ENCODE results near the gene DOK4. TPM values are rescaled to one million over a fixed set of nuclear protein-coding genes. Genes with fewer than 3 reads are reported as not detected.

The DOK4 gene
- total RNA-seq, 1 experiment from 2014 or later: 14.4 TPM

- no peak for TF ChIP-seq REST (IDR thresholded peaks at IDR 0.05; ENCODE audit: low read depth)
- peak; percentile 98 for TF ChIP-seq YY1 (IDR thresholded peaks at IDR 0.05; ENCODE audit: extremely low read depth, insufficient replicate concordance, low read depth, low read length)
- TF ChIP-seq CEBPB (IDR thresholded peaks at IDR 0.05; ENCODE audit: low read depth): no peak
- no peak for TF ChIP-seq FOSL1 (IDR thresholded peaks at IDR 0.05; ENCODE audit: low read depth)
Observed at GRCh38 chr16:57447186-57447962, 38.9 kb downstream of the DOK4 start, which contains the start of the genes CIAPIN1 and COQ9 (continued).

DNA sequence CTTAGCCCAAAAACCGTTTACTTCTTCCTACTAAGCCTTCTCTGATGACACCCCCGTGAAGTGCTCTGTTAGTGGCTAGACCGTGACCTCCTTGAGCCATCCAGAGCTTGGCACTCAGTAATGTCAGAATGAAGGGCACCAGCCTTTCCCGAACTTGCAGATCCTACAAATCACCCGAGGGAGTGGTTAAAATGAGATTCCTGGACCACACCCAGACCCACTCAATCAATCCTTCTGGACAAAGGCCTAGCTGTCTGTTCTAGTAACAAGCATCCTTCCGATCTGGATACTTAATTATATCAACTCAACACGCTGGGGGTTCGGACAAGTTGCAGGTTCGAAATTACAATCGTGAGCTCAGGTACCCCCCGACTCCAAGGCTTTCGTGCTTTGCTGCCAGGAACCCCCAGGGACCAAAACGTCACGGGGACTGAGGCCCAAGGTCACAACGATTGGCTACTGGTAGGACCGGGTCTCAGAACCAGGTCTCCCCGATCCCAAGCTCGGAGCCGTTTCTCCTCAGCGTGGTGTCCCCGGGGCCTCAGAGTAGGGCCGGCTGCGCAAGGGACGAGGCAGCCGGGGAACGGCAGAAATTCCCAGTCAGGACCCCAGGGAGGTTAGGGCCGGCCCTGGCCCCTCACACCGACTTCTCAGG, 39.6 kb downstream of the DOK4 start:
- DNase-seq (ENCODE audit: low read depth, low spot score) (no peak), ATAC-seq (peak; percentile 50)
- POLR2A ChIA-PET: interaction anchor here (0.6 to 2.0 kb wide), 8 partner anchors 11 to 73 kb away, joined by 3 to 10 read pairs (median 4); partner anchors contain the start of gene POLR2C
- peak overlapping the region; percentile 57 to 96 for H3K4me3 ChIP-seq (replicated peaks in 1 of 2; ENCODE audit: low read depth in 1 of 2, low read length in 2 of 2)
- H3K4me1 ChIP-seq (ENCODE audit: control insufficient read depth in 1 of 2, insufficient read depth in 2 of 2, low read length in 2 of 2): peaks cover 10 to 19% of the 10 kb centered on the region in 2 experiments
- no peaks in the 10 kb centered on the region for H3K27me3 ChIP-seq (ENCODE audit: insufficient read depth, low read length)
- H3K4me2 ChIP-seq (ENCODE audit: low read length): peak overlapping the region; percentile 91
- H3K79me2 ChIP-seq (ENCODE audit: insufficient read depth, low read length): peaks cover 78% of the 10 kb centered on the region
- TF ChIP-seq FOSL1 (IDR thresholded peaks at IDR 0.05; ENCODE audit: low read depth): no peak
- no peak for TF ChIP-seq RAD21 (IDR thresholded peaks at IDR 0.05; ENCODE audit: low read depth)
- TF ChIP-seq, protein P1, sequence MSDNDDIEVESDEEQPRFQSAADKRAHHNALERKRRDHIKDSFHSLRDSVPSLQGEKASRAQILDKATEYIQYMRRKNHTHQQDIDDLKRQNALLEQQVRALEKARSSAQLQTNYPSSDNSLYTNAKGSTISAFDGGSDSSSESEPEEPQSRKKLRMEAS (IDR thresholded peaks at IDR 0.05): no peak
- no peak for TF ChIP-seq YY1 (IDR thresholded peaks at IDR 0.05; ENCODE audit: extremely low read depth, insufficient replicate concordance, low read depth, low read length)
- no peak for TF ChIP-seq POLR2A (IDR thresholded peaks at IDR 0.05; ENCODE audit: borderline replicate concordance, extremely low read depth, insufficient read depth, insufficient read length)
- no peak for TF ChIP-seq ZNF274 (IDR thresholded peaks at IDR 0.05; ENCODE audit: low read depth, low read length)
- no peaks in the 10 kb centered on the region for H3K9me2 ChIP-seq (ENCODE audit: insufficient read depth)
- BruUV-seq (replicated peaks): no TSS peak
- no peak overlapping the region for H2AFZ ChIP-seq (ENCODE audit: low read depth, low read length, poor library complexity, severe bottlenecking)
- CTCF ChIA-PET: interaction anchor here (1.0 to 1.9 kb wide), 4 partner anchors 15 to 147 kb away, joined by 4 to 13 read pairs (median 5); partner anchors contain the start of gene POLR2C
- H3K9me3 ChIP-seq (ENCODE audit: control insufficient read depth in 1 of 2, insufficient read depth in 1 of 2, low read depth in 1 of 2, low read length in 2 of 2): no peaks in the 10 kb centered on the region
- H3K36me3 ChIP-seq (ENCODE audit: control insufficient read depth in 1 of 2, insufficient read depth in 2 of 2, low read length in 2 of 2): peaks cover 7% of the 10 kb centered on the region in 2 experiments; a peak in 2 of 4 replicates
- H3K9ac ChIP-seq (ENCODE audit: low read length): peak overlapping the region; percentile 98
- intact Hi-C loops (cut with micrococcal nuclease): no loop called here
- RAD21 ChIA-PET (ENCODE audit: low non-redundant PET in 1 of 2, low total read pairs in 2 of 2, uncharacterized antibody in 2 of 2, unreplicated experiment in 2 of 2): interaction anchor here in 1 of 2 experiments (0.6 kb wide), 1 partner anchor 82 kb away, joined by 3 read pairs; no protein-coding TSS in a partner anchor
- H3K27ac ChIP-seq (ENCODE audit: low read depth, low read length): peak overlapping the region; percentile 64
- no peaks in the 10 kb centered on the region for H4K20me1 ChIP-seq (ENCODE audit: insufficient read depth)
